IPS-NIHi7 (cell line): Measurements from ENCODE around the gene RAB27A.
"Not testable (repeated sequence)": the region's sequence is repeated elsewhere in the genome, so short reads cannot be mapped to it uniquely, and the experiment has no call there.

Experiments
- DNase-seq: peaks from one replicate; pipeline ENCODE4 v3.0.0; 2012; ENCODE audit warnings: mixed read lengths; ENCODE audit errors: extremely low spot score

Gene RAB27A

GRCh38 chr15:55281517-55282228, 7.9 kb downstream of the RAB27A start:
- no peak for DNase-seq

- DNase-seq, result not testable (repeated sequence)
These were observed 9.0 kb downstream of the RAB27A start for GRCh38 chr15:55280589-55280988.

GRCh38 chr15:55279746-55280351, 9.8 kb downstream of the RAB27A start:
- DNase-seq, result no peak

- no peak for DNase-seq
These were observed 10.4 kb downstream of the RAB27A start for GRCh38 chr15:55279100-55279745.

- DNase-seq, result no peak
These were observed 11.9 kb downstream of the RAB27A start for GRCh38 chr15:55277715-55278114.

- no peak for DNase-seq
These were observed 12.5 kb downstream of the RAB27A start for GRCh38 chr15:55277116-55277564.

GRCh38 chr15:55276324-55276723, 13.3 kb downstream of the RAB27A start:
- no peak for DNase-seq

GRCh38 chr15:55270291-55270690, 19.3 kb downstream of the RAB27A start:
- no peak for DNase-seq

- no peak for DNase-seq
These were observed 21.4 kb downstream of the RAB27A start for GRCh38 chr15:55268176-55268695.

- DNase-seq, result no peak
These were observed 22.0 kb downstream of the RAB27A start for GRCh38 chr15:55267401-55268175.

- no peak for DNase-seq
These were observed 23.1 kb downstream of the RAB27A start for GRCh38 chr15:55266547-55266946.

- DNase-seq, result no peak
These were observed 29.0 kb downstream of the RAB27A start for GRCh38 chr15:55260562-55261131.

- DNase-seq, result no peak
These were observed 31.7 kb downstream of the RAB27A start for GRCh38 chr15:55257938-55258337.

- no peak for DNase-seq
These were observed 32.5 kb downstream of the RAB27A start for GRCh38 chr15:55257012-55257670.

- no peak for DNase-seq
These were observed 33.2 kb downstream of the RAB27A start for GRCh38 chr15:55256281-55257011.

- no peak for DNase-seq
These were observed 33.9 kb downstream of the RAB27A start for GRCh38 chr15:55255714-55256113.

- DNase-seq, result no peak
These were observed 34.5 kb downstream of the RAB27A start for GRCh38 chr15:55254916-55255679.

- DNase-seq, result no peak
These were observed 36.0 kb downstream of the RAB27A start for GRCh38 chr15:55253580-55253979.

GRCh38 chr15:55252201-55252600, 37.4 kb downstream of the RAB27A start:
- not testable (repeated sequence) for DNase-seq

- no peak for DNase-seq
These were observed 38.7 kb downstream of the RAB27A start for GRCh38 chr15:55250941-55251340.
